GM18508 (cell line): Measurements from ENCODE around the gene C10orf95.
"Not testable (repeated sequence)": the region's sequence is repeated elsewhere in the genome, so short reads cannot be mapped to it uniquely, and the experiment has no call there.

Experiments
- ATAC-seq: cut with Tn5 transposase; IDR thresholded peaks from one replicate; pipeline ENCODE4 v1.9.1; 2021; ENCODE audit warnings: moderate number of reproducible peaks; ENCODE audit not compliant: insufficient read depth, unreplicated experiment

Gene C10orf95

GRCh38 chr10:102467318-102467717, 16.0 kb upstream of the C10orf95 start:
- no peak for ATAC-seq

GRCh38 chr10:102465466-102465865, 14.1 kb upstream of the C10orf95 start:
- no peak for ATAC-seq

DNA sequence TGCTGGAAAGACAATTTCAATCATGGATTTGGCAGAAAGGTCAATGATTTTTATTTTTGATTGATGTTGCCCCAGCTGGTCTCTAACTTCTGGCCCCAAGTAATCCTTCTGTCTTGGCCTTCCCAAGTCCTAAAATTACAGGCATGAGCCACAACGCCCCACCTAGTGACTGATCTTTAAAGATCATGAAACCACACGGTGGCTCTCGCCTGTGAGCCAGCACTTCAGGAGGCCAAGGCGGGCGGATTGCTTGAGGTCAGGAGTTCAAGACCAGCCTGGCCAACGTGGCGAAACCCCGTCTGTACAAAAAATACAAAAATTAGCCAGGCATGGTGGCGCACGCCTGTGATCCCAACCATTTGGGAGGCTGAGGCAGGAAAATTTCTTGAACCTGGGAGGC, 12.6 kb upstream of the C10orf95 start:
- no peak for ATAC-seq

DNA sequence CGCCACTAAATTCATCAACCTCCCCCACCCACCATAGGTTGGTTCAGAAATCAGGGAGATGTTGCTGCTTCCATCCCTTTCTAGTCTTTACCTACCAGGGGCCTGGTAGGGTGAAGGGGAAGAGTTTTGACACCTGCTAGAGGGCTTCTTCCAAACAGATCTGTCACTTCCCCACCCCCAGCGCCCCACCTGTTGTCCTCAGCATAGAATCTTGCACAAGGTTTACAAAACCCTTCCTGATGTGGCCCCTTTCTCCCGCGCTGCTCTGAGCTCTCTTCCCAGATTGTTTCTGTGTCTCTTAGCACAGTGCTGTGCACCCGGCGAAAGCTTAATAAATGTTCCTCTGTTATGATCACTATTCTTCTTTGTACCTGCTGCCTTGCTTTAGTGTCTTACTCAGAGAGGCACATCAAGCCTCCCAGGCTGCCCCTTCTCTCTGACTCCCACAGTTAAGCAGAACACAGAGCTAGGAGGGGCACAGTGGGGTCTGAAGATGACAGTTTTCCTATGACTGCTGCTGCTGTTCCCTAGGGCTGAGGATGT, 11.2 kb upstream of the C10orf95 start:
- ATAC-seq: no peak

- ATAC-seq: no peak
These were observed 10.1 kb upstream of the C10orf95 start for GRCh38 chr10:102461187-102462054.

DNA sequence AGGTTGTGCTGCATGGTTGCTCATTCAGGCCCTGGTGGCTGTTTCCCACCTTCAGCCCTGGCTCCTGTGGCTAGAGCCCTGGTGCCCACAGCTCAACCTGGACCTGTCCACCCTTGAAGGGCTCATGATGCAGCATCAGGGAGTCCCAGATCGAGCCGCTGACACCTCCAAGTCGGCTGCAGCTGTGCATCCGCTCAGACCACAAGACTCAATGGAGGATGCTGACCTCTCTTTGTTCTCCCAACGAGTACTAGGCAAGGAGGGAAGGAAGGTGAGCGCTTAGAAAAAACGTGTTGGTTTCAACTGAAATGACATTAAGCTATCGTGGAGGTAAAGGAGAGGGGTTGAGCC, 9.5 kb upstream of the C10orf95 start:
- ATAC-seq: no peak

GRCh38 chr10:102458656-102459055, 7.3 kb upstream of the C10orf95 start:
- no peak for ATAC-seq

GRCh38 chr10:102457591-102458150, 6.3 kb upstream of the C10orf95 start:
- no peak for ATAC-seq

DNA sequence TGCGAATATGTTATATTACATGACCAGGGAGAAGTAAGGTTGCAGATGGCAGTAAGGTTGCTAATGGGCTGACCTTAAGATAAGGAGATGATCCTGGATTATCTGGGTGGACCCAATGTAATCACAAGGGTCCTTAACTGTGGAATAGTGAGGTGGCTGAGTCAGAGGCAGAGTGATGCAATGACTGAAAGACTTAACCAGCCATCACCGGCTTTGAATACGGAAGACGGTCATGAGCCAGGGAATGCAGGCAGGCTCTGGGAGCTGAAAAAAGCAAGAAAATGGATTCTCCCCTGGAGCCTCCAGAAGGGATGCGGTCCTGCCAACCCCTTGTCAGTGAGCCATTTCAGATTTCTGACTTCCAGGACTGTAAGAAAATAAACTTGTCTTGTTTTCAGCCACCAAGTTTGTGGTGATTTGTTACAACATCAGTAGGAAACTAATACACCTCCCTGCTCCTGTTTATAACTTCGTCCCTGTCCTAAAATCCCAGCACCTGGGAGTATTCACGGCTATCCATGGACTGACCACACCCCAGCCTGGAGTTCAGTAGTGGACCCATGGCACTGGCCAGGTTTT, 4.6 kb upstream of the C10orf95 start:
- no peak for ATAC-seq

DNA sequence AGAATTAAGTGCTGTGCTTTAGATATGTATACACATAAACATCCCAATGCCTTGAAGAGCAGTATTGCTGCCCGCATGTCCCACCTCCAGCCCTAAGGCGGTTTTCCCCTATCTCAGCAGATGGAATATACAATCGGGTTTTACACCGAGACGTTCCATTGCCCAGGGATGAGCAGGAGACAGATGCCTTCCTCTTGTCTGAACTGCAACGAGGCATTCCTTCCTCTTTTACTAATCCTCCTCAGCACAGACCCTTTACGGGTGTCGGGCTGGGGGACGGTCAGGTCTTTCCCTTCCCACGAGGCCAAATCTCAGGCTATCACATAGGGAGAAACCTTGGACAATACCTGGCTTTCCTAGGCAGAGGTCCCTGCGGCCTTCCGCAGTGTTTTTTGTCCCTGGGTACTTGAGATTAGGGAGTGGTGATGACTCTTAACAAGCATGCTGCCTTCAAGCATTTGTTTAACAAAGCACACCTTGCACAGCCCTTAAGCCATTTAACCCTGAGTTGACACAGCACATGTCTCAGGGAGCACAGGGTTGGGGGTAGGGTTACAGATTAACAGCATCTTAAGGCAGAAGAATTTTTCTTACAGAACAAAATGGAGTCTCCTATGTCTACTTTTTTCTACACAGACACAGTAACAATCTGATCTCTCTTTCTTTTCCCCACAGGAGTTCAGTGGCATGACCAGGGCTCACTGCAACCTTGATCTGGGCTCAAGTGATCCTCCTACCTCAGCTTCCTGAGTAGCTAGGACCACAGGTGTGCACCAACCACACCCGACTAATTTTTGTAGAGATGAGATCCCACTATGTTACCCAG, 3.5 kb upstream of the C10orf95 start:
- ATAC-seq: not testable (repeated sequence)

- no peak for ATAC-seq
These were observed 2.2 kb upstream of the C10orf95 start for GRCh38 chr10:102453502-102453901.

GRCh38 chr10:102452672-102453340, 1.5 kb upstream of the C10orf95 start:
- ATAC-seq: no peak

DNA sequence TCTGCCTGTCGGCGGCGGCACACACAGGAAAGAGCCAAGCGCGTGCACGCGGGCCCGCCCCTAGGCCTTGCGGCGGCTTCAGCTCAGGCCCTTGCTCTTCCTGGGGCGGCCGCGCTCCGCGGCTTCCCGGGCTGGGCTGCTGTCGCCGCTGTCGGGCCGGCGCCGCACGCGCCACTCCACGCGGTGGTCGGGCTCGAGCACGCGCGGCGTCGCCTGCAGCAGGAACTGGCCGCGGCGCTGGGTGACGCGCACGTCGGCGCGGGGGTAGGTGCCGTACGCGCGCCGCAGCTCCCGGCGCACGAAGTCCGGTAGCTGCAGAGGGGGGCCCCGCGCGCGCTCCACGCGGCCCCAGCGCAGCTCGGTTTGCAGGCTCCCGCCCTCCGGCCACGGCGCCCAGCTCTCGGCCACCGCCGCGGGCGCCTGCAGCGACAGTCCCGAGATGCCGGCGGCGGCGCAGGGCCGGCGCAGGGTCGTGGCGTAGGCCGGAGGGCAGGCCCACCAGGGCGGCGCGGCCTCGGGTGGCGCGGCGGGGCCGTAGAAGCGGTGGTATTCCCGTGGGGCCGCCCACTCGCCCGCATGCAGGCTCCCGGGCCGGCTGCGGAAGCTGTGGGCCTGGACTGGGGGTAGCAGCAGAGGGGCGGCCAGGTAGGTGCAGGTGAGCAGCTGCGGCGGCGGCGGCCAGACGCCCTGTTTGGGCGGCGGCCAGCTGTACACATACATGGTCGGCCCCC, 804 bp downstream of the C10orf95 start:
- ATAC-seq: no peak

GRCh38 chr10:102450124-102450373, 1.3 kb downstream of the C10orf95 start:
- ATAC-seq: no peak

DNA sequence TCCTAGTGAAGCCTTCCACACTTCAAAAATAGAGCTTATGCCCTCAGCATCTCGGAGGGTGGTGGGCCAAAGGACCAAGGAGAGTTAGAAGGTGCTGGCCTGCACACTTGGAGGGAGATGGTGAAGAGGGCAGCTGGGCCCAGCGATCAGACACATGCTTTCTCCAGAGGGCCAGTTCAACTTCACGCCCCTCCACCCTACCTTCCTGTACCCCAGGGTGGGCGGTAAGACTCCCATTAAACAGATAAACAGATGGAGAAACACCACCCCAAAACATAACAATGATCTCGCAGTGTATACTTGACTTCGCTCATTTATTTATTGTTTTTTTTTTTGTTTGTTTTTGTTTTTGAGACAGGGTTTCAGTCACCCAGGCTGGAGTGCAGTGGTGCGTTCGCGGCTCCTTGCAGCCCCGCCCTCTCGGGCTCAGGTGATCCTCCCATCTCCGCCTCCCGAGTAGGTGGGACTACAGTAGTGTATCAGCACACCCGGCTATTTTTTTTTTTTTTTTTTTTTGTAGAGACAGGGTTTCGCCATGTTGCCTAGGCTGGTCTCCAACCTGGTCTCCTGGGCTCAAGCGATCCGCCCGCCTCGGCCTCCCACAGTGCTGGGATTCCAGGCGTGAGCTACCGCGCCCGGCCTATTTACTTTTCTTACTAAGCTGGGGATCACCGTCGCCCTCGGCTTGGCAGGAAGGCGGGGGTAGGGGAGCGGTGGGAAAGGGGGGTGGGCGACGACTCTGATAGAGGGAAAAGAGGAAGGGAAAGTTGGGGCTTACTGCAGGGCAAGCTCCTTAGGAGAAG, 1.8 kb downstream of the C10orf95 start:
- ATAC-seq: no peak

- no peak for ATAC-seq
These were observed 6.5 kb downstream of the C10orf95 start for GRCh38 chr10:102444851-102445250.

GRCh38 chr10:102438374-102438773, 13.0 kb downstream of the C10orf95 start:
- no peak for ATAC-seq

DNA sequence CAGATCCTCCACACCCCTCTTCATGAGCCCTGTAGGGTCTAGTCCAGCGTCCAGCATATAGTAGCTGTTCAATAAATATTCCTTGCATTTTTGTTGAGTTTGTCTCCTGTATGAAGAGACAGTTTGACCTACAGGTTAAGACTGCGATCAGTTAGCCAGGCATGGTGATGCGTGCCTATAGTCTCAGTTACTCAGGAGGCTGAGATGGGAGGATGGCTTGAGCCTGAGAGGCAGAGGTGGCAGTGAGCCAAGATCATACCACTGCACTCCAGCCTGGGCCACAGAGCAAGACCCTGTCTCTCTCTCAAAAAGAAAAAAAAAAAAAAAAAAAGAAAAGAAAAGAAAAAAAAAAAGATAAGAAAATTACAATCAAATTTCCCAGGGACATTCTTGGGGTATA, 13.8 kb downstream of the C10orf95 start:
- no peak for ATAC-seq

GRCh38 chr10:102436312-102436711, 15.0 kb downstream of the C10orf95 start:
- ATAC-seq: no peak
